G401 (cell line): Measurements from ENCODE around the gene LRRC14B. TPM values are rescaled to one million over a fixed set of nuclear protein-coding genes. Genes with fewer than 3 reads are reported as not detected.

Source experiments
- DNase-seq: peaks from one replicate; pipeline ENCODE4 v3.0.0-alpha.2; 2015; ENCODE audit warnings: low spot score
- in situ Hi-C: cut with HindIII; loops from 2 replicates; pipeline ENCODE4 v1.10.0; 2016; ENCODE audit warnings: low sequenced_read_pairs, mixed read lengths
- total RNA-seq: library from RNA; depleted of rRNA; stranded (reverse); fragments of >200 nt; shearing (Covaris generic); gene quantifications from 2 replicates; pipeline ENCODE4 v1.2.3, GENCODE V29; 2014; rRNA removed

The LRRC14B gene
- not detected in 2 replicates for total RNA-seq

DNA sequence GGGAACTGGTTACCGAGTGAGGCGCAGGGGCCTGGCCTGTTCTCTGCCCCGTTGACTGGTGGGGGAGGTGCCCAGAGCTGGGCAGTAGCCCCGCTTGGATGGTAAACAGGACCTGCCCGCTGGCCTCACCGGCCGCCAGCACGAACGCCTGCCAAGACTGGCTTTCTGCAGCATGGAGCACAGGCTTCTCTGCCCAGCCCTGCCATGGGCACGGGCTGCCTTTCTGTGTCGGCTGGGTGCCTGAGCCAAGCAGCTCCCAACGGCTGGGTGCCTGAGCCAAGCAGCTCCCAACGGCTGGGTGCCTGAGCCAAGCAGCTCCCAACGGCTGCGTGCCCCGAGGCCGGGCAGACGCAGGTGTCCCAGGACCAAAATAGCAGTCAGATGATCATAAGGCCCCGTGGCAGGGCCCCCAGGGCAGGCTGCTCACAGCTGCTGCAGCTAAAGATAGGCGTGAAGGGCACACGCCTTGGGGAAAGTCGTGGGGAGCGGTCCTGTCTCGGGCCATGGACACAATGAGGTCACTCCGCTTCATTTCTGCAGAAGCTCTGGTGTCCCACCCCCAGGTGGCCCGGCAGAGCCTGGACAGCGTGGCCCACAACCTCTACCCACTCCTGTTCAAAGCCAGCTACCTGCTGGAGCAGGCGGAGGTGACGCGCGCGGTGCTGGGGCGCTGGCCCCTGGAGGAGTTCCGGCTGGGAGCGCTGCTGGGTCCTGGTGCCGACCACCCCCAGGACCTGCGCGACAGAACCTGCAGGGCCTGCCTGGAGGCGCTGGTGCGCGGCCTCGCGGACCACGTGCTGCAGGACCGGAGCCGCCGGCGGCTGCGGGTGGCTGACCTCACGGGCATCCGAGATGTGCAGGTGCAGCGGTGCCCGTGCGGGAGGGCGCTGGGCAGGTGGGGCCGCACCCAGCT lies at the start of gene LRRC14B:
Gene LRRC14B, plus strand, starts transcription at position 460 of the 913 bp plus-strand sequence. Its CDS starts 44 bp downstream, at position 504.
- peak; percentile 90 for DNase-seq
- in situ Hi-C loops, result no loop called here

DNA sequence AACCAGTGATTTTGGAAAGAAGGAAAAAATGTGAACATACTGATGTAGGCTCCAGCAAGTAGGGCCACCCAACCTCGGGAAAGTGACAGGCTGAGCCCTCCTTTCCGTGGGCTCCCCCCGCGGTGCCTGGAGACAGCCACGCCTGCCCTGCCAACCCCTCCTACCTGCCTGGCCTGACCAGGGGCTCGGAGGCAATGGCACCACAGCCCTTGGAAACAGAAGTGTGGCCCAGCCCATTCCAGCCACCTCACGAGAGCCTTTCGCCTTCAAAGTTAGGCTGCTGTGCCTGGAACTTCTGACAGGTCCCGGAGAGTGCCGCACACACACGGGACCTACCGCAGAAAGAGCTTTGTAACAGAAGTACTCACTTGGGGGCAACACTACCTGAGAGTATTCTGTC lies 49.5 kb upstream of the LRRC14B start:
- in situ Hi-C loops, result no loop called here
- no peak for DNase-seq

DNA sequence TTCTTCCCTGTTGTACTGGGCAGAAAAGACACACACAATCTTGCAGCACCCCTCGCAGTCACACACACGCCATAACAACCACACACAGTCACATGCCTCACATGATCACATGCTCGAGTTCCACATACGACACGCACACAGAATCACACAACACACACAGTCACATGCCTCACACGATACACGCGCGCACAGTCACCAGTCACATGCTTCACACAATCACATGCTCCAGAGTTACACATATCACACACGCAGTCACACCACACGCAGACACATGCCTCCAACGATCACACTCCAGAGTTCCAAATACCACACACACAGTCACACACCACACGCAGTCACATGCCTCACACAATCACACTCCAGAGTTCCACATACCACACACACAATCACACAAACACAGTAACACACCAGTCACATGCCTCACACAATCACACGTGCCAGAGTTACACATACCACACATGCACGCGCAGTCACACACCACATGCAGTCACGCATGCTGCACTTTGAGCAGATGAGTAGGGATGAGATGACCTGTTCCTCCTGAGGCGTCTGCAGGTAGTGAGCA lies 49.0 kb upstream of the LRRC14B start:
- in situ Hi-C loops, result no loop called here
- no peak for DNase-seq

DNA sequence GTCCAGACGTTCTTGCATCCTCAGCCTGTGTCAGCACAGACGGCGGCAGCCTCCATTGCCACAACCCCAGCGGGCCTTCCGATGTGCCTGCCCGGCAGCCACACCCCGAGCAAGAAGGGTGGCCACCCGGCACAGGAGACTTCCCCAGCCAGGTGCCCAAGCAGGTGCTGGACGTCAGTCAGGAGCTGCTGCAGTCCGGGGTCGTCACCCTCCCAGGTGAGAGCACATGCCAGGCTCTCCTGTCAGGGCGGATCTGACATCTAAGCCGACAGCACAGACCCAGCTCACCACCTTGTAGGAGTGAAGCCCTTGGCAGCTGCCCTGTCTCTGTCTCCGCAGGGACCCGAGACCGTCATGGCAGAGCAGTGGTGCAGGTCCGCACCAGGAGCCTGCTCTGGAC lies 48.3 kb upstream of the LRRC14B start:
- in situ Hi-C loops, result no loop called here
- no peak for DNase-seq

DNA sequence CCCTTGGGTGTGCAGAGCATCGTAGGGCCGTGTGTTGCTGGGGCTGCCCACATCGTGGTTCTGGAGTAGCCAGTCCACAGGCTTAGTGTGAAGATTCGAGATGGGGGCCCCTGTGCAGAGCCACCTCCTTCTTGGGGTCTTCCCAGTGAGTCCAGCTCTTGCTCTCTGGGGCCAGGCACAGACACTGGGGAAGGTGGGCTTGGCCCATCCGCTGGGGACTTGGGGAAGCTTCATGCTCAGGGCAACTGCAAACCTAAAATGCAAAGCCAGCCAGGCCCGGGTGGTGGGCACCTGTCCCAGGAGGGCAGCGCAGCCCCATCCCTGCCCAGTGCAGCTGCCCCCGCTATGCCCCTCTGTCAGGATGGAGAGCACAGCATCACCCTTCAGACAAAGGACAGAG lies 46.4 kb upstream of the LRRC14B start:
- in situ Hi-C loops, result no loop called here
- no peak for DNase-seq

DNA sequence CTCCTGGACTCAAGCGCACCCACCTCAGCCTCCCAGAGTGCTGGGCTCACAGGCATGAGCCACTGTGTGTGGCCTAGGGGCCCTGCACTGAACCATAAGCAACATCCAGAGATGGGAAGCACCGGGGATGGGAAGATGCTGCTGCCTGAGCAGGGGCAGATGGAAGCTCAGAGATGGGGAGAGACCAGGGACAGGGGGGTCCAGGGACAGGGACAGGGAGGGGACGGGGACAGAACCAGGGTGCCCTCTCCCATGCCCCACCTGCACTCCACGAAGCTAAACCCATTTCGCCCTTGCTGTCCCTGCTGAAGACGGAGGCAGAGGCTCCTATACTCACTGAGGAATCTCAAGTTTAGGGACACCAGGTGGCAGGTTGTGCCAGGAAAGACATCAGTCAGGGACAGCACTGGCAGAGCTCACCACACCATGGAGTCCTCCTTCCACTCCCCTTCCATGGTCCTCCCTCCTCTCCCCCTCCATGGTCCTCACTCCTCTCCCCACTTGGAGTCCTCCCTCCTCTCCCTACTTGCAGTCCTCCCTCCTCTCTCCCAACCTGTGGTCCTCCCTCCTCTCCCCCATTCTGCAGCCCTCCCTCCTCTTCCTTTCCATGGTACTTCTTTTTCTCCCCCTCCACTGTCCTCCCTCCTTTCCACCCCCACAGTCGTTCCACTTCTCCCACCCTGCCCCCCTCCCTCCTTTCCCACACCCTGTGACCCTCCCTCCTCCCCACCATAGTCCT lies 45.5 kb upstream of the LRRC14B start:
- no peak for DNase-seq
- in situ Hi-C loops, result no loop called here

DNA sequence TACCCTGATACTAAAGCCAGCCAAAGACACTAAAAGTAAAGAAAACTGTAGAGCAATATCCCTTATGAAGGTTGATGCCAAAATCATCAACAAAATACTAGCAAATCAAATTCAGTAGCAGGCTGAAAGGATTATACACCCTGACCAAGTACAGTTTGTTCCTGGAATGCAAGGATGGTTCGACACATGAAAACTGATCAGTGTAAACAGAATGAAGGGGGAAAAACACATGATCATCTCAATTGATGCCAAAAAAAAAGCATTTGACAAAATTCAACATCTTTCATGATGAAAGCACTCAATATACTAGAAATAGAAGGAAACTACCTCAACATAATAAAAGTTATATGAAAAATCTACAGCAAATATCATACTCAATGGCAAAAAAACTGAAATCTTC lies 43.5 kb upstream of the LRRC14B start:
- DNase-seq, result no peak
- in situ Hi-C loops, result no loop called here

DNA sequence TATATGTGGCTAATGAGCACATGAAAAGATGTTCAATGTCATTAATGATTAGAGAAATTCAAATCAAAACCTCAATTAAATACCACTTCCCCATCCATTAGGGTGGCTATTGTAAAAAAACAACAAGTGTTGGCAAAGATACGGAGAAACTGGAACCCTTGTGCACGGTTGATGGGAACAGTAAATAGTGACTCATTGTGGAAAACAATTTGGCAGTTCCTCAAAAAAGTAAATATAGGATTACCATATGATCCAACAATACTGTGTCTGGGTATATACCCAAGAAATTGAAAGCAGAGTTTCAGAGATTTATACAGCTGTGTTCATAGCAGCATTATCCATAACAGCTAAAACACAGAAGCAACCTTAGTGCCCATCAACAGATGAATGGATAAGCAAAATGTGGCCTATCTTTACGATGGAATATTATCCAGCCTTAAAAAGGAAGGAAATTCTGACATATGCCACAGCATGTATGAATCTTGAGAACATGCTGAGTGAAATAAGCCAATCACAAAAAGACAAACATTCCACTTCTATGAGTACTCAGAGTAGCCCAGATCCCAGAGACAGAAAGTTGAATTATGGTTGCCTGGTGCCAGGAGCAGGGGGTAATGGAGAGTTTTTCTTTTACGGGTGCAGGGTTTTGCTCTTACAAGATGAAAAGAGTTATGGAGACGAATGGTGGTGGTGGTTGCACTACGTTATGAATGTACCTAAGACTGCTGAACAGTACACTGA lies 41.4 kb upstream of the LRRC14B start:
- DNase-seq, result no peak
- in situ Hi-C loops, result no loop called here

DNA sequence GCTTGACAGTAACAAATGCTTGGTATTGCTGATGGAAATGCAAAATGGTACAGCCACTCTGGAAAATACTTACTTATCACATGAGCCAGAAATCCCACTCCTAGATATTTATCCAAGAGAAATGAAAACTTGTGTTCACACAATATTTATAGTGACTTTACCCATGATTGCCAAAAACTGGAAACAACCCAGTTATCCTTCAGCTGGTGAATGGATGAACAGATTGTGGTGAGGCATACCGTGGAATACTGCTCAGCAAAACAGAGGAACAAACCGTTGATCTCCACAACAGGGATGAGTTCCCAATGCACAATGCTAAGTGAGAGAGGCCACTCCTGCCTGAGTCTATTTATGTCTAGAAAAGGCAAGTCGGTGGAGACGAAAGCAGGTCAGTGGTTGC lies 40.5 kb upstream of the LRRC14B start:
- no peak for DNase-seq
- in situ Hi-C loops, result no loop called here

DNA sequence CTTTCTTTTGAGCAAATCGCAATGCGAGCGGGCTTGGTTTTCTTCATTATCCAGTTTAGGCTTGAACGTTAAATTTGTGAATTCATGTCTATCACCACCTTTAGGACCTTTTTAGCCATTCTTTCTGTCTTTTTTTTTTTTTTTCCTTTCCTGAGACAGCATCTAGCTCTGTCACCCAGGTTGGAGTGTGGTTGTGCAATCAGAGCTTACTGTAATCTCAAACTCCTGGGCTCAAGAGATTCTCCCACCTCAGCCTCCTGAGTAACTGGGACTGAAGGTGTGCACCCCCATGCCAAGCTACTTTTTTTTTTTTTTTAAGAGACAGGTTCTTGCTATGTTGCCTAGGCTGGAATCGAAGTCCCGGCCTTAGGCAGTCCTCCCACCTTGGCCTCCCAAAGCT lies 39.2 kb upstream of the LRRC14B start:
- in situ Hi-C loops, result no loop called here

DNA sequence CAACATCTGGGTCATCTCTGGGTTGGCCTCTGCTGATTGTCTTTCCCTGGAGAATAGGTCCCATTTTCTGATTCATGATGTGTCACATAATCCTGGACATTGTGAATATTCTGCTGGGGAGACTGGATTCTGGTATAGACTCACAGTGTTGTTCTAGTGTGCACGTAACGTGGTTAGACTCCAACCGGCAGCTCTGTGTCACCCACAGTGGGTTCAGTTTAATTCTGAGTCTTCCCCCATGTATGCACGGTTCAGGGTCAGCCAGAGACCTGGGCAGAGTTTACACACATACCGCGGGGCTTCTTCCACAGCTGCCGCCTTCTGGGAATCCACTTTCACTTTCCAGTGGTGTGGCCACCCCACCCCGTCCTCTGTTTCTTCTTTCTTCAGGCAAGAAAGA lies 38.0 kb upstream of the LRRC14B start:
- in situ Hi-C loops, result no loop called here
- DNase-seq, result no peak

More for the DNA sequence above, 39.2 kb upstream of the LRRC14B start:
- no peak for DNase-seq

DNA sequence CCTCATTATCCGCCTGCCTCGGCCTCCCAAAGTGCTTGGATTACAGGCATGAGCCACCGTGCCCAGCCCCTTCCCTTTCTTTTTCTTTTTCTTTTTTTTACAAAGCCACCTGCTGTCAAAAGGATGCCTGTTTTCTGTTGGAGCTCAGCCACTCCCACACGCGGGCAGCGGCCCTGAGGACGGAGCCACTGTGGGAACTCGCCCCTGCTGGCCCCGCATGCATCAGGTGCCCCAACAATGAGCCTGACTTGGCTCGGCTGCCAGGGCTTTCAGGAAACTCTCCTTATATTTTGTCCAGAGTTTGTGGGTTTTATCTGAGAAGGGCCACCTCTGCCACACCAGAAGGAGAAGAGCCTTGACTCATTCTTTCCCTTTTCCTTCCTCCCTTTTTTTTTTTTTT lies 37.1 kb upstream of the LRRC14B start:
- in situ Hi-C loops, result no loop called here
- no peak for DNase-seq

DNA sequence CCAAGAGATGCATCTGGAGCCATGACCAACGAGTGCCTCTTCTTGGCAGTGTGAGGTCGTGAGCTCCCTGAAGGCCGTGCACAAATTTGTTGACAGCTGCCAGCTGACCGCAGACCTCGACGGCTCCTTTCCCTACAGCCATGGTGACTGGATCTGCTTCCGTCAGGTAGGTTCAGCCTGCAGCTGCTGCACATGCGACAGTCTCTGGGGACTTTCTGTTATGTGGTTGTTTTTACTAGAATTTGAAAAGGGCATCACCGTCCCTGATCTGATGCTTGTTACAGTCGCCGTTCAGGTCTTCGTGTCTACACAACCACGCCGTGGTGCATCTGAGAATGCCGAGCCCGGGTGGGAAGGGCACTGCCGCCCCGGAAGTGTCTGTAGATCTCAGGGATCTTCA lies 36.5 kb upstream of the LRRC14B start:
- DNase-seq, result no peak
- in situ Hi-C loops, result no loop called here

DNA sequence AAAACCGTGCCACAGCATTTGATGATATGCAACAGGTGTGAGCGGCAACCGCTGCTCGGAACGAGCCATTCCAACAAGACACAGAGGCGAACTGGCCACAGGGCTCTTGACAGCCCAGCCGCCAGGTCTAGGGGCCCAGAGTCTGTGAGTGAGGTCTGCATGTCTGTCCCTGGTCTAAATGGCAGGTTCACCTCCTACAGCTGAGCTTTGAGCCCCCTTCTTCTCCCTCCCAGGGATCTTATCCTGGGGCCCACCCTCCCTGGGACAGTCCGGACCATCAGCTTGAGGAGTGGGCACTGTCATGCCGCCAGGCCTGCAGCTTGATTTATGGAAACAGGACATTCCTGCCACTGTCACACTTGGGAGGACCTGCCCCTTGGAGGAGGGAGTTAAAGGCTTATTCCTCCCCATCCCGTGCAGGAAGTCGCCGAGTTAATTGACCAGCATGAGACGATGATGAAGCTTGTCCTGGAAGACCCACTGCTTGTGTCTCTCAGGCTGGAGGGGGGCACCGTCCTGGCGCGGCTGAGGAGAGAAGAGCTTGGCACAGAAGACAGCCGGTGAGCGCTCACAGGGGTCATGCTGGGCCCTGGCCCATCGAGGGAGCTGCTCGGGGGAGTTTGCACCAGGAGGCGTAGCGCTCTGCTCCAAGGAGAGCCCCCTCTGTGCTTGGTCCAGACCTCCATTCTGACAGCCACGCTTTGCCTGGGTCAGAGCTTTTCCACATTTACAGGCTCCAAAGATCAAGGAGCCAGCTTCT lies 35.5 kb upstream of the LRRC14B start:
- no peak for DNase-seq
- in situ Hi-C loops, result no loop called here

DNA sequence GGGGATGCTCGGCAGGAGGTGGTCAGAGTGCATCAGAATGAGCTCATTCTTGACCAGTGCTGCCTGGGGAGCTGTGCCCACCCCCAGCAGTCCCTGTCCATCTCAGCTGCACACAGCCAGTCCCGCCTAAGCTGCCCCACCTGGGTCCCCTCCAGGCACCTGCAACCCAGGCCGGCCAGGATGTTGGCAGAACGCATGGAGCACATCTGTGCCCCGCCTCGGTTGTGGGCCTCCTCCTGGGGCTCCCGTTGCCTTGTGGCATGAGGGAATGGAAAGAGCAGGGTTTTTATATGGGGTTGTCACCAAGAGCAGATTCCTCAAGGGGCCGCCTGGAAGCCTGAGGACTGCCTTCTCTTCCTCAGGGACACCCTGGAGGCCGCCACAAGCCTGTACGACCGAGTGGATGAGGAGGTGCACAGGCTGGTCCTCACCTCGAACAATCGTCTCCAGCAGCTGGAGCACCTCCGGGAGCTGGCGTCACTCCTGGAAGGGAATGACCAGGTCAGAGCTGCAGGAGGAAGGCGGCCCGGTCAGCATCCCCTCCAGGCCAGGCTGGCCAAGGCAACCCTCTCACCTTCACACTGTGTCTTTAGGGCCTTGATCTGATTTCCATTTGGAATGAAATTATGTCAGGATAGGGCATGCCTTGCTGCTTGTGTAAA lies 34.8 kb upstream of the LRRC14B start:
- in situ Hi-C loops, result no loop called here
- DNase-seq, result no peak

DNA sequence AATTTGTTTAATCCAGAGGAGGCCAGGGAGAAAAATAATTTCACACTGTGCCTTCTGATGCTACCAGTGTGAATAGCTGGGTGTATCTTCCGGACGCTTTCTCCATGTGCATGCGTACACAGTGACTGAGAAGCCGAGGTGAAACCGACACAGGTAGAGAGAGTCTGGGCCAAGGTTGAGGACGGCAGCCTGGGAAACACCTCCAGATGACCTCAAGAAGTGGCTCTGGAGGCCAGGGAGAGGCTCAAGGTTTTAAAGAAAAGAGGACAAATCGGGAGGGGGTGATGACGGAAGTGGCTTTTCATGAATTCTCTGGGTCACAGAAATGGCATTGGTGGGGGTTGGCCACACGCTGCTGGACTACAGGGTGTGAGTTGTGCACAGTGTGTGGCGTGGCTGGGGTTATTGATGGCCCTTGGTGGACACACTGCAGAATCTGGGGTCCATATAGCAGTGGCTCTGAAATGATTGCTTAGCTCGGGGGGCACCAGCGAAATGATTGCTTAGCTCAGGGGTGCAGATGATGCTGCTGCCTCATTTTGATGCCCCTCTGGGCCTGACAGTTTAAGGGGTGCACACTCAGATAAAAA lies 34.1 kb upstream of the LRRC14B start:
- in situ Hi-C loops, result no loop called here
- no peak for DNase-seq

DNA sequence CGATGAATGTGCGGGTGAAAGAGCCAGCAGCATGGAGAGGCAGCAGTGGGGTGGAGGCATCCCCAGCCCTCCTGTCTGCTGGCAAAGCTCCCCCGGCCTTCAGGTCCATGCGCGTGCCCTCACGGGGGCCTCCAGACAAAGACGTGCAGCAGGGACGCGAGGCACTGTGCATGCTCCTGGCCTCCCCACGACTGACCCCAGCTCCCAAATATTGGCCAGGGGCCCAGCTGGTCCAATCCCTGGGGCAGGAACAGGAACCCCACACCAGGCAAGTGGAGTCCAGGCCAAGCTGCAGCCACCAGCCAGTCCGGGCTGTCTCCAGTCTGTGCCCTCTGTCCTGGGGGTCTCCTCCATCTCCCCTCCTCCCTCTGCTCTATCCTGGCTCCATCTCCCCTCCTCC lies 33.5 kb upstream of the LRRC14B start:
- no peak for DNase-seq

More for the DNA sequence above, 33.5 kb upstream of the LRRC14B start:
- in situ Hi-C loops, result no loop called here
